Stimulated activated CD8-positive, alpha-beta memory T cell treated with anti-CD3 and anti-CD28 coated beads, Interleukin-4, amount 100 ng/mL, for 1 hour (primary cell): ENCODE results near the gene KRTAP5-4.
"Not testable (repeated sequence)": the region's sequence is repeated elsewhere in the genome, so short reads cannot be mapped to it uniquely, and the experiment has no call there.

Experiments used
- DNase-seq, 2 donors: peaks; one replicate each; pipeline ENCODE4 v3.0.0-alpha.2; 2020; ENCODE audit warnings: low read depth in 2 of 2, low spot score in 1 of 2

Gene KRTAP5-4

GRCh38 chr11:1639102-1639620 is 17.2 kb upstream of the KRTAP5-4 start:
- no peak for DNase-seq

GRCh38 chr11:1638344-1638743 is 16.4 kb upstream of the KRTAP5-4 start:
- DNase-seq: no peak

DNA sequence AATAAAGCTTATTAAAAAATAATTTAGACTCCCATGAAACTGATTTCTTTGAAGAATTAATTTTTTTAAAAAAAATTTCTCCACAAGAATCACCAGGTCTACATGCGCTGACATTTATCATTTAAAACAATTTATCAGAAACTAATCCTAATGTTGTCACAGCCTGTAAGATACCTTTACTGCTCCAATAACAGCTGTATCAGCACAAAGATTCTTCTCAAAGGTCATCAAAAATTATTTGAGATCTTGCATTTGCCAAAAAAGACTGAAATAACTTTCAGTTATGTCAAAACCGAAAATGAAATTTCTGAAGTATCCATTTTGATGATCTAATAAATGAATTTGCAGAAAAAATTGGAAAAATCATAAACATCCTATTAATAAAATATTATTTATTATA is 15.7 kb upstream of the KRTAP5-4 start:
- DNase-seq: no peak

- DNase-seq: no peak
Measured at GRCh38 chr11:1636291-1636950, 14.5 kb upstream of the KRTAP5-4 start.

DNA sequence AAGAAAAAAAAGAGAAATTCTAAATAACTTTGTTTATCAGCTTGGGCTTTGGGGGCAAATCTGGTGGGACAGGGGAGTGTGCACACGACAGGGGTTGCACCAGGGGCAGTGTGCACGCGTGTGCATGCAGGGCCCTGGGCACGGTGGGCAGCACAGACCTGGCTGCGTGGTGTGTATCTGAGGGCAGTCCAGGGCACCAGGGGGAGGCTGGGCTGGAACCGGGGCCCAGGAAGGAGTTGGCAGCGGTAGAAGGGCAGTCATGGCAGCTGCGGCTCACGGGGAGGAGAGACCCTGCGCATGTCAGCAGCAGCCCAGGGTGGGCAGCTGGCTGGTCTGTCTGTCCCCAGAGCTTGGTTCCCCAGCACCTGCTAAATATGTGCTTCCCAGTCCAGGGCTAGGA is 11.9 kb upstream of the KRTAP5-4 start:
- no peak for DNase-seq

DNA sequence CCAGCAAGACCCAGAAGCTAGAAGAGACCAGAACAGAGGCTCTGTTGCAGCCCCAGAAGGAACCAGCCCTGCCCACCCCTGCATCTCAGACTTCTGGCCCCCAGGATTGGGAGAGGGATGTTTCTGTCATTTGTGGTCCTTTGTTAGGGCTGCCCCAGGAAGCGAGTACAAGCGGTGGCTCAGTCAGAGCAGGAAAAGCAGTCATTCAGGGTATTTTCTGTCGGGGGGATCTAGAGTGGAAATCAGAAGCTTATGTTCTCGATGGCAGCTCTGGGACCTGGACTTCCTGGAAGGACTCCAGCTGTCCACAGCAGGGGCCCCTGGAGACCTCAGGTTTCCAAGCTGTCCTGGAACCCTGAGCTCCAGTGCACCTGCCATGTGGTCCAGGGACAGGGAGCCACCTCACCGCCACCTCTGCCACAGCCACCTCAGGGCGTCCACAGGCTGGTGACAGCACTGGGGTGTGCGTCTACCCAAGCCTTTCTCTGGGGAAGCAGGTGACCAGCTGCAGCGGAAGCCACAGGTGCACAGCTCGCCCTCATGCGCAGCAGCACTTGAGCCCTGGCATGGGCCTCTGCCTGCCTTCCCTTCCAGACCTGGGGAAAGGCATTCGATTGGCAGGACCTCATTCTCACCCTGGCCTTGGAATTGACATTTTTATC is 10.2 kb upstream of the KRTAP5-4 start:
- no peak for DNase-seq

- no peak for DNase-seq
Measured at GRCh38 chr11:1631066-1631568, 9.2 kb upstream of the KRTAP5-4 start.

- DNase-seq: no peak
Measured at GRCh38 chr11:1630271-1630670, 8.3 kb upstream of the KRTAP5-4 start.

DNA sequence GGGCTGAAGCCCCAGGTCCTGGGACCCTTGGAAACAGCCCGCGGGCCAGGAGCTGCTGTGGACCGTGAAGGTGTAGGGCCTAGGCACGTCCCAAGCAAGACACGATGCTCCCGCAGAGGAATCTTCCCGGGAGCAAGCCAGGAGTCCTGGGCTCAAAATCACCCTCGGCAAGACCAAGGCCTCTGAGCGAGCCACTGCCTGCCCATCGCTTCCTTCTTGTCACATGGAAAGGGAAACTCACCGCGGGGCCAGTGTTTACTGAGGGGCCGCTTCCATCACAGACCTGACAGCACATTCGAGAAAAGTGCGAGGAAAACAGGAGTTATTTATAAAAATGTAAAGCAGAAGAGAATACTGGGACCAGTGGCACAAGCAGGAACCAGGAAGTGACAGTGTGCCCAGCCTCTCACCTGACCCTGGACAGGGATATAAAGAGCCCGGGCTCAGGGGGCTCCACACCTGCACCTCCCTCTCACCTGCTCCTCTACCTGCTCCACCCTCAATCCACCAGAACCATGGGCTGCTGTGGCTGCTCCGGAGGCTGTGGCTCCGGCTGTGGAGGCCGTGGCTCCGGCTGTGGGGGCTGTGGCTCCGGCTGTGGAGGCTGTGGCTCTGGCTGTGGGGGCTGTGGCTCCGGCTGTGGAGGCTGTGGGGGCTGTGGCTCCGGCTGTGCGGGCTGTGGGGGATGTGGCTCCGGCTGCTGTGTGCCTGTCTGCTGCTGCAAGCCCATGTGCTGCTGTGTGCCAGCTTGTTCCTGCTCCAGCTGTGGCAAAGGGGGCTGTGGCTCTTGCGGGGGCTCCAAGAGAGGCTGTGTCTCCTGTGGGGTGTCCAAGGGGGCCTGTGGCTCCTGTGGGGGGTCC is 7.6 kb upstream of the KRTAP5-4 start, which contains the start of gene KRTAP5-5:
TSS of gene KRTAP5-5 (plus strand) at position 450 of the 860 bp plus-strand sequence. CDS start at position 516, 66 bp downstream.
- no peak for DNase-seq

DNA sequence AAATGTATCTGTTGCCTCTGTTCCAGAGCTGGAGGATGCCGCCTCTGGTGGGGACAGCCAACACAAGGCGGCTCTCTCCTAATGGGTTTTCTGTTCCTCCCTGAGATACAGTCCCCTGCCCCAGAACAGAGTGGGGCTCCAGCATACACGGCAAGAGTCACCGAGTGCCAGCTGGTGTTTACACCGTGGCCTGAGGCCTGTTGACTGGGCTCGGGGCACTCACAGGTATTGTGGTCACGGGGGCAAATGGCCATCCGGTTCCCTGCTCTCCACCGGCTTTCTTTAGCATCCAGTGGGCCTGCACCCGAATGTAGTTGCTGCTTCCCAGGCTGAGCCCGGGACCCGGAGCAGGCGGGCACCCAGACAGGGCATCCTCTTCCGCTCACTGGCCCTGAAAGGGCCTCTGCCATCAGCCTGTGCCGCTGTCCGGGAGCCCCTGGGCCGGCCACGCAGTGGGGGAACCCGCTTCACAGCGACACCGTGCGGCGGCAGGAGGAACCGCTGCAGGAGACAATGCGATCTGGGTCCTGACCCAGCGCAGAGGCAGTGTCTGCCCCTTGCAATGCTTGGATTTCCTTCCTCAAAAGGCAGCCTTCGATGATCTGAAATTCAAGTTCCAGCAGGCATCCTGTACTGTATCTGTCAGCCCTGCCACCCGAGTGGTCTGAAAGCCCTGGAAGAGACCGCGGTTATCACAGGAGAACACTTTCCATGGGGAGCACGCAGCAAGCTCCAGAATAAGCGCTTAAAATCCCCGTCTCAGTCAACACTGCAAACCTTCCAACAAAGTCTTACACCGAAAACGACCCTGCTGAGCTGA is 6.8 kb upstream of the KRTAP5-4 start:
- DNase-seq: peak; percentile 22 to 35

GRCh38 chr11:1625541-1625940 is 3.6 kb upstream of the KRTAP5-4 start:
- no peak for DNase-seq

GRCh38 chr11:1624621-1625020 is 2.7 kb upstream of the KRTAP5-4 start:
- no peak for DNase-seq

- DNase-seq: no peak
Measured at GRCh38 chr11:1623716-1624115, 1.8 kb upstream of the KRTAP5-4 start.

DNA sequence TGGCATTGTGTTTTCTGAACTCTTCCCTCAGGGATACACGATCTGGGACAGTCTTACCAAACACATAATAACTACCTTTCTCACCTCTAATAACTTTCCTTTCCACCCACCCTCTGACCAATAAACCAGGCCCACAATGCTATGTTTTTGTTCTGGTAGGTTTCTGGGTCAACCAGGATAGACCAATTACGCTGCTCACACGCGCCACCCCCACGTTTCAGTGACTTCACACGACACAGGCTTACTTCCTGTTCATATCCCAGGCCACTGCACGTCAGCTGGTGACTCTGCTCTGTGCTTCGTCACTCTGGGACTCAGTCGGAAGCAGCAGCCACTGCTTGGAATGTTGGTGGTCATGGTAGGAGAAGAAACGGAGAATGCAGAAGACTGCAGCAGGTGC is 2.5 kb downstream of the KRTAP5-4 start:
- DNase-seq: no peak

DNA sequence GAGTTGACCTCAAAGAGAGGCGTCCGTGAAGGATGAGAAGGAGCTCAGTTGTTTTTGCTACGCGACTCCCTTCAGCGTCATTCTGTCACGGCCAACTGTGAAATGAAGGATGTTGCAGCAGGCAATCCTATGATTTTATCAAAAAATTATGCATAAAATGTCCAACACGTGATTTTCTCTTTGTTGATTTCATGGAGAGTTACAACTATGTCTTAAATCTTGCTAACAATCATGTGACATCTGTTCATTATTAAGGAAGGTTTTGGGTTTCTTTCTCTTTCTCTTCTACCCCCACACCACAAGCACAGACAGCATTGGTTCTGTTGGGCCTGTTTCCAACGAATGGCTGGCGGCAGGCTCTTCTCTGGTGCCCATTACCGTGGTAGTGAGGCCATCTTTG is 3.7 kb downstream of the KRTAP5-4 start:
- DNase-seq: no peak

GRCh38 chr11:1608363-1608762 is 13.6 kb downstream of the KRTAP5-4 start, which contains the start of gene KRTAP5-3:
KRTAP5-3 (minus strand) TSS chr11:1608463; CDS start chr11:1608385, 78 bp downstream.
- no peak for DNase-seq

DNA sequence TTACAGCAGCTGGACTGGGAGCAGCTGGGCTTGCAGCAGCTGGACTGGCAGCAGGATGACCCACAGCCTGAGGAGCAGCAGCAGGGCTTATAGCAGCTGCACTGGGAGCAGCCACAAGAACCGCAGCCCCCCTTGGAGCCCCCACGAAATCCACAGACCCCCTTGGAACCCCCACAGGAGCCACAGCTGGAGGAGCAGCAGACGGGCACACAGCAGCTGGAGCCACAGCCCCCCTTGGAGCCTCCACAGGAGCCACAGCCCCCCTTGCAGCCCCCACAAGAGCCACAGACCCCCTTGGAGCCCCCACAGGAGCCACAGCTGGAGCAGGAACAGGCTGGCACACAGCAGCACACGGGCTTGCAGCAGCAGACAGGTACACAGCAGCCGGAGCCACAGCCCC is 14.0 kb downstream of the KRTAP5-4 start:
- DNase-seq: not testable (repeated sequence)

- DNase-seq: not testable (repeated sequence)
Measured at GRCh38 chr11:1607156-1607845, 14.6 kb downstream of the KRTAP5-4 start.

- DNase-seq: not testable (repeated sequence)
Measured at GRCh38 chr11:1605923-1606322, 16.0 kb downstream of the KRTAP5-4 start.

- no peak for DNase-seq
Measured at GRCh38 chr11:1604711-1605110, 17.2 kb downstream of the KRTAP5-4 start.
